PC-3 (cell line): Measurements from ENCODE around the gene F13A1. TPM values are rescaled to one million over a fixed set of nuclear protein-coding genes. Genes with fewer than 3 reads are reported as not detected.

Experiments used
- ATAC-seq: fragments of 200-7000 bp; cut with Tn5 transposase; 2 replicates; pipeline ENCODE4 v1.9.1; 2020; ENCODE audit warnings: mild to moderate bottlenecking, moderate library complexity
- BruUV-seq: library from RNA; stranded (reverse); fragments of 400-500 nt; replicated peaks from 2 replicates; lab custom pipeline; 2021; lab: Mats Ljungman, UMichigan
- CTCF ChIA-PET: fragments of 300-600 bp; sonication (Branson Sonifier 250); formaldehyde crosslinking; loops from one replicate; lab custom pipeline; 2022; ENCODE audit warnings: antibody characterized with exemption; lab: Charles Lee
- POLR2A ChIA-PET: fragments of 300-600 bp; sonication (Branson Sonifier 250); formaldehyde crosslinking; loops from one replicate; lab custom pipeline; 2022; ENCODE audit warnings: antibody characterized with exemption; ENCODE audit not compliant: unreplicated experiment; lab: Charles Lee
- DNase-seq: peaks from one replicate; pipeline ENCODE4 v3.0.0-alpha.2; 2015
- H2AFZ ChIP-seq: fragments of 300-600 bp; sonication (generic); 2 replicates; pipeline ENCODE4 v1.6.0; 2016; ENCODE audit warnings: antibody characterized with exemption, low read length
- H3F3A ChIP-seq: fragments of 300-600 bp; sonication (generic); one replicate; pipeline ENCODE4 v1.6.0; 2017; ENCODE audit warnings: antibody characterized with exemption, low read length, control low read depth, mild to moderate bottlenecking; ENCODE audit not compliant: unreplicated experiment
- H3K27ac ChIP-seq: fragments of 300-600 bp; sonication (generic); 2 replicates; pipeline ENCODE4 v1.5.1; 2016; ENCODE audit warnings: mild to moderate bottlenecking, low read length
- H3K27me3 ChIP-seq: fragments of 300-600 bp; sonication (generic); 2 replicates; pipeline ENCODE4 v1.6.1; 2016; ENCODE audit warnings: low read length, mixed read lengths
- H3K36me3 ChIP-seq: fragments of 300-600 bp; sonication (generic); 2 replicates; pipeline ENCODE4 v1.6.1; 2016; ENCODE audit warnings: low read depth, mixed run types, low read length, mixed read lengths
- H3K4me1 ChIP-seq: fragments of 300-600 bp; sonication (generic); 2 replicates; pipeline ENCODE4 v1.5.1; 2016; ENCODE audit warnings: low read length; ENCODE audit not compliant: insufficient read depth
- H3K4me2 ChIP-seq: fragments of 300-600 bp; sonication (generic); 2 replicates; pipeline ENCODE4 v1.6.0; 2016; ENCODE audit warnings: low read length
- H3K4me3 ChIP-seq: fragments of 300-600 bp; sonication (generic); 2 replicates; pipeline ENCODE4 v1.5.1; 2016; ENCODE audit warnings: mild to moderate bottlenecking, low read length, mixed read lengths
- H3K79me2 ChIP-seq: fragments of 300-600 bp; sonication (generic); 2 replicates; pipeline ENCODE4 v1.6.1; 2017; ENCODE audit warnings: low read length, mixed read lengths
- H3K9ac ChIP-seq: fragments of 300-600 bp; sonication (generic); 2 replicates; pipeline ENCODE4 v1.6.0; 2016; ENCODE audit warnings: mild to moderate bottlenecking, low read length
- H3K9me2 ChIP-seq: fragments of 300-600 bp; sonication (generic); replicated peaks from 2 replicates; pipeline ENCODE4 v1.6.1; 2016; ENCODE audit warnings: mixed run types, low read length, mixed read lengths
- H3K9me3 ChIP-seq: fragments of 300-600 bp; sonication (generic); 2 replicates; pipeline ENCODE4 v1.6.1; 2016; ENCODE audit warnings: low read length, mixed read lengths
- H4K20me1 ChIP-seq: fragments of 300-600 bp; sonication (generic); 2 replicates; pipeline ENCODE4 v1.6.1; 2016; ENCODE audit warnings: low read length, mixed read lengths
- EZH2 ChIP-seq: fragments of 300-600 bp; sonication (generic); IDR thresholded peaks from one replicate; pipeline ENCODE4 v1.6.1; 2017; ENCODE audit warnings: antibody characterized with exemption, mild to moderate bottlenecking, low read length; ENCODE audit not compliant: unreplicated experiment
- EZH2phosphoT487 ChIP-seq: fragments of 300-600 bp; sonication (generic); IDR thresholded peaks from 2 replicates; pipeline ENCODE4 v1.6.1; 2018; ENCODE audit warnings: mild to moderate bottlenecking, antibody characterized with exemption, low read length, borderline replicate concordance
- intact Hi-C: fragments of 100-400 bp; cut with micrococcal nuclease; formaldehyde crosslinking; loops from 2 replicates; pipeline ENCODE4 v1.9.0; 2023
- total RNA-seq: library from RNA; depleted of rRNA; stranded (reverse); fragments of >200 nt; gene quantifications from 2 replicates; pipeline ENCODE4 v1.2.3, GENCODE V29; 2014
- TF ChIP-seq, protein P1 (sequence below): fragments of 300-600 bp; sonication (generic); conservative IDR thresholded peaks from 2 replicates; pipeline ENCODE4 v1.5.1; 2017; ENCODE audit warnings: antibody characterized with exemption, low read depth, mild to moderate bottlenecking, low read length

F13A1 gene
- total RNA-seq, 1 experiment from 2014 or later = not detected

DNA sequence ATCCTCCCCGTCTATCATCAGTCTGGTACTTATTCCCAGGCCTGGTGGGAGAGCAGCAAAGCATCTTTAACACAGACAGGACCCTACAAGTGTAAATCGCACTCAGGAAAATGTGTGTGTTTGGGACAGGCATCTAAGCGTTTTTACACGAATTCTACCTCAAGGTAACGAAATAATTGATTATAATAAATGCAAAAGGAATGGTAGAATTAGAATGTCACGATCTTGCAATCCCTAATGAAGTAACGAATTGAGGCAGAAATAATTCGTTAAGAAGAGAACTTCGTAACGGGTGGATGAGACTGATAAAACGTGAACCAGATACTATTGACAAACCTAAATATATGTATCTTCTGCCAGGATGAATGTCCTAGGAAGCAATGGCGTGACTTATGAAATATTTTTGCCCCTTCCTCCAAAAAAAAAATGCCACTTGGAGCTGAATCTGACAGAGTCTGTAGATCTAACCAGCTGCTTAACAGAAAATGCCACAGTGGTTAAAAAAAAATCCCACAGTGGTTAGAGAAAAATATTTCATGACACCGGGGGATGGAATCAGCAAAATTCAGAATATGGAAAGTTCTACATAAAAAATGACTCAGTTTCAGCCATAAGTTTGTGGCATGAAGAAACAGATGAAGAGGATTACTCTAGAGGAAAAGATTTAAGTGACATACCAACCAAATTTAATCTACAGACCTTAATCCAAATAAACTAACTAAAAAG, 68.7 kb downstream of the F13A1 start:
- intact Hi-C loops = no loop called here
- no peak overlapping the region for H3K27ac ChIP-seq
- ChIA-PET POLR2A (no interaction called here), CTCF (no interaction called here)
- H3K9me2 ChIP-seq = no peaks in the 10 kb centered on the region
- no peaks in the 10 kb centered on the region for H3K4me1 ChIP-seq
- H3K79me2 ChIP-seq = no peaks in the 10 kb centered on the region
- no TSS peak for BruUV-seq
- no peaks in the 10 kb centered on the region for H3K36me3 ChIP-seq
- no peaks in the 10 kb centered on the region for H4K20me1 ChIP-seq
- no peak overlapping the region for H2AFZ ChIP-seq
- H3K9me3 ChIP-seq = no peaks in the 10 kb centered on the region; the same call in 1 of the 2 replicates
- H3K27me3 ChIP-seq = peaks cover 67% of the 10 kb centered on the region
- TF ChIP-seq, protein P1, sequence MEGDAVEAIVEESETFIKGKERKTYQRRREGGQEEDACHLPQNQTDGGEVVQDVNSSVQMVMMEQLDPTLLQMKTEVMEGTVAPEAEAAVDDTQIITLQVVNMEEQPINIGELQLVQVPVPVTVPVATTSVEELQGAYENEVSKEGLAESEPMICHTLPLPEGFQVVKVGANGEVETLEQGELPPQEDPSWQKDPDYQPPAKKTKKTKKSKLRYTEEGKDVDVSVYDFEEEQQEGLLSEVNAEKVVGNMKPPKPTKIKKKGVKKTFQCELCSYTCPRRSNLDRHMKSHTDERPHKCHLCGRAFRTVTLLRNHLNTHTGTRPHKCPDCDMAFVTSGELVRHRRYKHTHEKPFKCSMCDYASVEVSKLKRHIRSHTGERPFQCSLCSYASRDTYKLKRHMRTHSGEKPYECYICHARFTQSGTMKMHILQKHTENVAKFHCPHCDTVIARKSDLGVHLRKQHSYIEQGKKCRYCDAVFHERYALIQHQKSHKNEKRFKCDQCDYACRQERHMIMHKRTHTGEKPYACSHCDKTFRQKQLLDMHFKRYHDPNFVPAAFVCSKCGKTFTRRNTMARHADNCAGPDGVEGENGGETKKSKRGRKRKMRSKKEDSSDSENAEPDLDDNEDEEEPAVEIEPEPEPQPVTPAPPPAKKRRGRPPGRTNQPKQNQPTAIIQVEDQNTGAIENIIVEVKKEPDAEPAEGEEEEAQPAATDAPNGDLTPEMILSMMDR = no peak
- no peak for TF ChIP-seq EZH2
- no peak for TF ChIP-seq EZH2phosphoT487
- ATAC-seq (no peak), DNase-seq (no peak)
- no peaks in the 10 kb centered on the region for H3F3A ChIP-seq
- no peak overlapping the region for H3K9ac ChIP-seq
- H3K4me2 ChIP-seq = no peak overlapping the region
- H3K4me3 ChIP-seq = no peak overlapping the region

DNA sequence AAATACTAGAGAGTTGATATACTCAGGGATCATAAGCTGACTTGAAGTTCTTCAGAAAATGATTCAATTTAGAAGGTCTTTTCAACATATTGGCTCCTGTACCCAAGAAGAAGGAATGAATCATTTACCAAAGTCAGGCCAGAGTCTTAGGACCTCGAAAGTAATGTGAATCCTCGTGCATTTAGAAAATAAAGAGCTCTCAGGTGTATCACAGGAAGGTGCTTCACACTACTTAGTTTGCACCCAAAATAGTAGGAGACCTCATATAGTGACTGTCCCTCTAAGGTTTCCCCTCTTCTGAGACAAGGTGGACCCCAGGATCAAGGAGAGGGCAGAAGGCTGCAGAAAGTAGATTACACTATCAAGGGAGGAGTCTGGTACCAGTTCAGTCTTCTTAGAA, 71.8 kb downstream of the F13A1 start:
- Histone ChIP-seq H3K9me3 (no peaks in the 10 kb centered on the region), H3K36me3 (no peaks in the 10 kb centered on the region), H2AFZ (no peak overlapping the region), H3K79me2 (no peaks in the 10 kb centered on the region), H3K9ac (no peak overlapping the region), H3K4me1 (no peaks in the 10 kb centered on the region), H3K4me2 (no peak overlapping the region), H3K27ac (no peak overlapping the region), H3K4me3 (no peak overlapping the region), H3K27me3 (peaks cover 61% of the 10 kb centered on the region), H4K20me1 (no peaks in the 10 kb centered on the region), H3F3A (no peaks in the 10 kb centered on the region), H3K9me2 (no peaks in the 10 kb centered on the region)
- BruUV-seq = no TSS peak
- CTCF ChIA-PET = no interaction called here
- intact Hi-C loops = no loop called here
- TF ChIP-seq EZH2phosphoT487 (no peak), EZH2 (no peak)
- DNase-seq (no peak), ATAC-seq (no peak)
- POLR2A ChIA-PET = no interaction called here

DNA sequence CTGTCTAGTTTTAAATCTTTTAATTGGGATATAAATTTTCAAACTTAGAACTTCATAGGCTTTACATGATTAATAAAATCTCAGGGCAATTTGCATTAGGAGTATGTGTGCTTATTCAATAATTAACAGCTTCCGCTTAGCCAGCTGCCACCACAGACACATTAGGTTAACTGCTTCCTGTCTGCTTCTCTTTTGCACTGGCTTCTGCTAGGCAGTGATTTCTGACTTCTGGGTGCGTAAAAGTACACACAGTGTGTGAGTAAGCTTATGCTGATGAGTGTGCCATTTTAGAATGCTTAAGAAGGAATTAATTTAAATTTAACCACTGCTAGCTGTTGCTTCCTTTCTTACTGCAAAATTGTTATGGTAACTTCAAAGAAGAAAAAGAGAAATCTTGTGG, 73.9 kb downstream of the F13A1 start:
- Histone ChIP-seq H3K27ac (no peak overlapping the region), H3K4me1 (no peaks in the 10 kb centered on the region), H3K27me3 (peaks cover 53% of the 10 kb centered on the region), H2AFZ (no peak overlapping the region), H3K9ac (no peak overlapping the region), H3K9me2 (no peaks in the 10 kb centered on the region), H4K20me1 (no peaks in the 10 kb centered on the region), H3K9me3 (no peaks in the 10 kb centered on the region), H3K36me3 (no peaks in the 10 kb centered on the region), H3F3A (no peaks in the 10 kb centered on the region), H3K4me2 (no peak overlapping the region), H3K79me2 (no peaks in the 10 kb centered on the region), H3K4me3 (no peak overlapping the region)
- ATAC-seq (no peak), DNase-seq (no peak)
- BruUV-seq = no TSS peak
- CTCF ChIA-PET = no interaction called here
- TF ChIP-seq EZH2 (no peak), EZH2phosphoT487 (no peak)
- TF ChIP-seq, protein P1 = no peak
- POLR2A ChIA-PET = no interaction called here
- intact Hi-C loops = no loop called here
